ENCODE results near the gene EVPLL. TPM values are rescaled to one million over a fixed set of nuclear protein-coding genes. Genes with fewer than 3 reads are reported as not detected.
"Not testable (repeated sequence)": the region's sequence is repeated elsewhere in the genome, so short reads cannot be mapped to it uniquely, and the experiment has no call there.

The EVPLL gene
- total RNA-seq, 1 donor from 2014 or later, result not detected

DNA sequence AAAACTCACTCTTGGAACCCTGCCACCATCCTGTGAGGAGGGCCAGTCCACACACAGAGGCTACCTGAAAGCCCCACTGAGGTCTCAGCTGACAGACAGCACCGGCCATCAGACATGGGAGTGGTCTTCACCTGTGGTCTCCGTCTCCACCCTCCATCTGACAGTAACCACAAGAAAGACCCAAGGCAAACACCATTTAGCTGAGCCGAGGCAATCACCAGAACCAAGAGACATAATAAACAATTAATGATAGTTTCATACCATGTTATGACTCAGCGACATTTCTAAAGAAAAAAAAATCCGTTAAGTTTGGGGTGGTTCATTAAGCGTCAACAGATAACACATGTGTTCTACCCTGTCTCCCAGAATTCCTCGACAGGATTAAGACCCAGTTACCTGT lies 6.1 kb upstream of the EVPLL start:
- TF ChIP-seq, protein P1, sequence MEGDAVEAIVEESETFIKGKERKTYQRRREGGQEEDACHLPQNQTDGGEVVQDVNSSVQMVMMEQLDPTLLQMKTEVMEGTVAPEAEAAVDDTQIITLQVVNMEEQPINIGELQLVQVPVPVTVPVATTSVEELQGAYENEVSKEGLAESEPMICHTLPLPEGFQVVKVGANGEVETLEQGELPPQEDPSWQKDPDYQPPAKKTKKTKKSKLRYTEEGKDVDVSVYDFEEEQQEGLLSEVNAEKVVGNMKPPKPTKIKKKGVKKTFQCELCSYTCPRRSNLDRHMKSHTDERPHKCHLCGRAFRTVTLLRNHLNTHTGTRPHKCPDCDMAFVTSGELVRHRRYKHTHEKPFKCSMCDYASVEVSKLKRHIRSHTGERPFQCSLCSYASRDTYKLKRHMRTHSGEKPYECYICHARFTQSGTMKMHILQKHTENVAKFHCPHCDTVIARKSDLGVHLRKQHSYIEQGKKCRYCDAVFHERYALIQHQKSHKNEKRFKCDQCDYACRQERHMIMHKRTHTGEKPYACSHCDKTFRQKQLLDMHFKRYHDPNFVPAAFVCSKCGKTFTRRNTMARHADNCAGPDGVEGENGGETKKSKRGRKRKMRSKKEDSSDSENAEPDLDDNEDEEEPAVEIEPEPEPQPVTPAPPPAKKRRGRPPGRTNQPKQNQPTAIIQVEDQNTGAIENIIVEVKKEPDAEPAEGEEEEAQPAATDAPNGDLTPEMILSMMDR (conservative IDR thresholded peaks at IDR 0.05), result no peak
- Mint-ChIP-seq H3K36me3 (ENCODE audit: low read depth) (no peaks in the 10 kb centered on the region), H3K9me3 (peaks cover 2% of the 10 kb centered on the region), H3K27me3 (ENCODE audit: low read depth) (peaks cover 5% of the 10 kb centered on the region), H3K27ac (ENCODE audit: unreplicated experiment) (no peak overlapping the region), H3K4me1 (no peaks in the 10 kb centered on the region), H3K4me3 (no peak overlapping the region)
- no peak for DNase-seq (ENCODE audit: low read depth, low spot score)

DNA sequence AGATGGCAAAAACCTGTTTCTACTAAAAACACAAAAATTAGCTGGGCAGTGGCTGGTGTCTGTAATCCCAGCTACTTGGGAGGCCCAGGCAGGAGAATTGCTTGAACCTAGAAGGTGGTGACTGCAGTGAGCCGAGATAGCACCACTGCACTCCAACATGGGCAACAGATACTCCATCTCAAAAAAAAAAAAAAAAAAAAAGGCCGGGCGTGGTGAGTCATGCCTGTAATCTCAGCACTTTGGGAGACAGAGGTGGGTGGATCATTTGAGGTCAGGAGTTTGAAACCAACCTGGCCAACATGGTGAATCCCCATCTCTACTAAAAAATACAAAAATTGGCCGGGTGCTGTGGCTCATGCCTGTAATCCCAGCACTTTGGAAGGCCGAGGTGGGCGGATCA lies 4.4 kb upstream of the EVPLL start:
- not testable (repeated sequence) for H3K27ac Mint-ChIP-seq (ENCODE audit: unreplicated experiment); DNase-seq (ENCODE audit: low read depth, low spot score); H3K36me3 Mint-ChIP-seq (ENCODE audit: low read depth); H3K27me3 Mint-ChIP-seq (ENCODE audit: low read depth); H3K4me3 Mint-ChIP-seq; H3K4me1 Mint-ChIP-seq; H3K9me3 Mint-ChIP-seq

DNA sequence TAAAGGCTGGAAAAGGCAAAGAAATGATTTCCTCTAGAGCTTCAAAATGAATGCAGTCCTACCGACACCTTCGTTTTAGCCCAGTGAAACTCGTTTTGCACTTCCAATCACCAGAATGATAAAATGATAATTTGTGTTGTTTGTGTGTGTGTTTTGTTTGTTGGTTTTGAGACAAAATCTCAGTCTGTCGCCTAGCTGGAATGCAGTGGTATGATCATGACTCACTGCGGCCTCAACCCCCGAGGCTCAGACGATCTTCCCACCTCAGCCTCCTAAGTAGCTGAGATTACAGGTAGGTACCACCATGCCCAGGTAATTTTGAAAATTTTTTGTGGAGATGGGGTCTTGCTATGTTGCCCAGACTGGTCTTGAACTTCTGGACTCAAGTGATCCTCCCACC lies 3.4 kb upstream of the EVPLL start:
- DNase-seq (ENCODE audit: low read depth, low spot score), result no peak
- H3K9me3 Mint-ChIP-seq, result peaks cover 2% of the 10 kb centered on the region
- TF ChIP-seq, protein P1 (conservative IDR thresholded peaks at IDR 0.05), result no peak
- H3K4me3 Mint-ChIP-seq, result no peak overlapping the region
- no peaks in the 10 kb centered on the region for H3K4me1 Mint-ChIP-seq
- no peaks in the 10 kb centered on the region for H3K36me3 Mint-ChIP-seq (ENCODE audit: low read depth)
- H3K27ac Mint-ChIP-seq (ENCODE audit: unreplicated experiment), result no peak overlapping the region
- H3K27me3 Mint-ChIP-seq (ENCODE audit: low read depth), result peaks cover 5% of the 10 kb centered on the region

DNA sequence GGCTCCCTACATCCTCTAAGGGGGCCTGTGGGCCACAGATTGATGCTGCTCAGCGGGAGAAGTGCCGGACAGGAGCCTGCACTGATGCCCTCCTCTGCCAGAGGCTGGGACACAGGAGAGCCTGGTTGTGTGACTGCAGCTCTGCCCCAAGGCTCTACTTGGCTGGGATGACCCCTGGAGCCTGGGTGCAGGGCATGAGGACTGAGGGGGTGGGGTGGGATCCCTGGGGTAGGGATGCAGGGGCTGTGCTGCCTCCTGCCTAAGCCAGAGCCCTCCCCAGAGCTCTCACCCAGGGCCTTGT lies 577 bp downstream of the EVPLL start:
- TF ChIP-seq, protein P1 (conservative IDR thresholded peaks at IDR 0.05), result no peak
- no peak for DNase-seq (ENCODE audit: low read depth, low spot score)
- no peak overlapping the region for H3K27ac Mint-ChIP-seq (ENCODE audit: unreplicated experiment)
- no peaks in the 10 kb centered on the region for H3K4me1 Mint-ChIP-seq
- H3K27me3 Mint-ChIP-seq (ENCODE audit: low read depth), result no peaks in the 10 kb centered on the region
- H3K4me3 Mint-ChIP-seq, result no peak overlapping the region
- no peaks in the 10 kb centered on the region for H3K36me3 Mint-ChIP-seq (ENCODE audit: low read depth)
- H3K9me3 Mint-ChIP-seq, result peaks cover 2% of the 10 kb centered on the region

DNA sequence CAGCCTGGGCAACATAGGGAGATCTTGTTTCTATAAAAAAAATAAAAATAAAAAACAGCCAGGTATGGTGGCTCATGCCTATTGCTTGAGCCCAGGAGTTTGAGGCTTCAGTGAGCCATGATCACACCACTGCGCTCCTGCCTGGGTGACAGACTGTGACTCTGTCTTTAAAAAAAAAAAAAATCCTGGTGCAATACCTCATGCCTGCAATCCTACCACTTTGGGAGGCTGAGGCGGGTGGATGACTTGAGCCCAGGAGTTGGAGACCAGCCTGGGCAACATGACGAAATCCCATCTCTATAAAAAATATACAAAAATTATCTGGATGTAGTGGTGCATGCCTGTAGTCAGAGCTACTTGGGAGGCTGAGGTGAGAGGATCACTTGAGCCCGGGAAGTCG lies 1.0 kb downstream of the EVPLL start:
- H3K4me1 Mint-ChIP-seq; H3K27ac Mint-ChIP-seq (ENCODE audit: unreplicated experiment); DNase-seq (ENCODE audit: low read depth, low spot score); H3K9me3 Mint-ChIP-seq; H3K36me3 Mint-ChIP-seq (ENCODE audit: low read depth); H3K27me3 Mint-ChIP-seq (ENCODE audit: low read depth); H3K4me3 Mint-ChIP-seq: not testable (repeated sequence)

DNA sequence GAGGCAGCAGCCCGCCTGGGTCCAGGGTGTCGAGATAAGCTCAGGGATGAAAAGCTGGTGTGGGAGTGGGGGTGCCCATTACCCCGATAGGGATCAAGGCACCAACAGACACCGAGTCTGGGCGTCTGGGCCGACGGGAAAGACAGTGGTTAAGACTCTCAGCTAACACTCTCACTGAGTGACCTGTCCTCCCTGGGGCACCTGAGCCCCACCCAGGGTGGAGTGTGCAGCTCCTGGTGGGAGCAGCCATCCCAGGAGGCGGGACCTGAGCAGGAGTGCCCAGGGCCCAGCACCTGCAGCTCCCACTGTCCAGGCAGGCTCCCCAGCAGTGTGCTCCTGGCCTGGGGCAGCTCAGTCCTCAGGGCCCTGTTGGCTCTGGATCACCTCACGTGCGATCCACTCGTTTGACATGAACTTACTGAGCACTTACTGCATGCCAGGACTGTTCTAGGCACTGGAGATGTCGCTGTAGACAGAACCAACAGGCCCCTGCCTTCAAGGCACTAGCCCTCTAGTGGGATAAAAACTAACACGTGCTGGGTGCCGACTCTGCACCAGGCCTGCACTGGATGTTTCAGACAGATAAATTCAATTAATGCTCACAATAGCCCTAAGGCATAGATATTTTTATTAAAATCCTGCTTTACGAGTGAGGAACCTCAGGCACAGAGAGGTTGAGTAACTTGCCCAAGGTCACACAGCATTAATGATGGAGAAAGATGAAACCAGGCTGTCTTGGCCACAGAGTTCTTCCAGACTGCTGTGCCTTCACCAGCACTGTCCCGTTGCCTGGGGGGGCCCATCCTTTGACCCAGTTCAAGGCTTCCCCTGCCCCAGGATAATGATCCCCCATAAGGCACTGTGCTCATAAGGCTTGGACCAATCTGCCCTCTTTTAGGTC lies 1.9 kb downstream of the EVPLL start:
- peaks cover 2% of the 10 kb centered on the region for H3K9me3 Mint-ChIP-seq
- no peaks in the 10 kb centered on the region for H3K36me3 Mint-ChIP-seq (ENCODE audit: low read depth)
- no peak for DNase-seq (ENCODE audit: low read depth, low spot score)
- TF ChIP-seq, protein P1 (conservative IDR thresholded peaks at IDR 0.05), result no peak
- H3K27ac Mint-ChIP-seq (ENCODE audit: unreplicated experiment), result no peak overlapping the region
- H3K4me1 Mint-ChIP-seq, result no peaks in the 10 kb centered on the region
- H3K4me3 Mint-ChIP-seq, result no peak overlapping the region
- no peaks in the 10 kb centered on the region for H3K27me3 Mint-ChIP-seq (ENCODE audit: low read depth)

Measured in neural crest cell (in vitro differentiated cells).